GM23338 (cell line): ENCODE data around the gene CENPO. TPM values are rescaled to one million over a fixed set of nuclear protein-coding genes. Genes with fewer than 3 reads are reported as not detected.

Experiments used
- polyA plus RNA-seq: library from polyadenylated mRNA; unstranded; fragments of >200 nt; fragmentation: Nextera tagmentation; extraction: Ambion mirVana; gene quantifications from 2 replicates; pipeline ENCODE4 v1.2.1, GENCODE V29; 2016
- total RNA-seq: library from RNA; depleted of rRNA; stranded (reverse); fragments of >200 nt; shearing (Covaris generic); gene quantifications from 2 replicates; pipeline ENCODE4 v1.2.3, GENCODE V29; 2014; rRNA removed

The CENPO gene
- total and polyA plus RNA-seq, 2 experiments from 2014 or later, result 27.0 to 44.7 TPM

Other genes starting within 250 kb of the CENPO start
- gene PTRHD1, start within 50 bp of the CENPO start, total RNA-seq, result 27.1 and 46.9 TPM in 2 replicates
- 105 and 128 TPM in 2 replicates for gene PTRHD1, start within 50 bp of the CENPO start, polyA plus RNA-seq
- gene ADCY3, start 126.8 kb downstream of the CENPO start, total RNA-seq, result 30.1 and 32.4 TPM in 2 replicates
- gene ADCY3, start 126.8 kb downstream of the CENPO start, polyA plus RNA-seq, result 9.5 and 9.7 TPM in 2 replicates
- 2.4 and 5.3 TPM in 2 replicates for gene DNAJC27, start 178.5 kb downstream of the CENPO start, total RNA-seq
- gene DNAJC27, start 178.5 kb downstream of the CENPO start, polyA plus RNA-seq, result 1.9 and 2.6 TPM in 2 replicates
- gene EFR3B, start 248.7 kb downstream of the CENPO start, total RNA-seq, result 10.7 and 11.8 TPM in 2 replicates
- gene EFR3B, start 248.7 kb downstream of the CENPO start, polyA plus RNA-seq, result 2.9 and 3.3 TPM in 2 replicates